ENCODE data around the gene SPATA32.
A peak's percentile ranks its signal among the peaks of the same experiment; 100 is the strongest.

GRCh38 chr17:45228763-45229539 is 32.9 kb downstream of the SPATA32 start:
- TF ChIP-seq REST (IDR thresholded peaks at IDR 0.05; ENCODE audit: insufficient read depth in 1 of 2, low read depth in 2 of 2, low read length in 2 of 2), result peak in 1 of 2 experiments; percentile 40; a peak in 1 of 4 replicates
- TF ChIP-seq POLR2AphosphoS5 (IDR thresholded peaks at IDR 0.05; ENCODE audit: low read depth, low read length), result no peak

All from PFSK-1 (cell line).